ENCODE results near the gene PARVG.
"Not testable (repeated sequence)": the region's sequence is repeated elsewhere in the genome, so short reads cannot be mapped to it uniquely, and the experiment has no call there.

The PARVG gene

GRCh38 chr22:44237290-44237689 lies 56.6 kb downstream of the PARVG start:
- no peak overlapping the region for H2AFZ ChIP-seq (ENCODE audit: low read depth, low read length)
- H3K79me2 ChIP-seq (ENCODE audit: insufficient read depth, low read length), result no peaks in the 10 kb centered on the region
- no peaks in the 10 kb centered on the region for H4K20me1 ChIP-seq (ENCODE audit: insufficient read depth, low read length)
- no peak for TF ChIP-seq EZH2 (IDR thresholded peaks at IDR 0.05; ENCODE audit: borderline replicate concordance, low read depth, low read length, severe bottlenecking)
- no peak for TF ChIP-seq CTCF (IDR thresholded peaks at IDR 0.05; ENCODE audit: borderline replicate concordance, extremely low read depth, low read length, poor library complexity, severe bottlenecking)
- ATAC-seq (ENCODE audit: insufficient read depth, low read depth) (no peak), DNase-seq (no peak)
- H3K9me3 ChIP-seq (ENCODE audit: insufficient read depth, low read length, severe bottlenecking), result no peaks in the 10 kb centered on the region
- no peak overlapping the region for H3K9ac ChIP-seq (ENCODE audit: low read depth, low read length)
- no peaks in the 10 kb centered on the region for H3K27me3 ChIP-seq (ENCODE audit: insufficient read depth, low read length, poor library complexity)
- no peak overlapping the region for H3K27ac ChIP-seq (ENCODE audit: low read length)
- no peaks in the 10 kb centered on the region for H3K36me3 ChIP-seq (ENCODE audit: insufficient read depth, low read length)
- H3K4me3 ChIP-seq (ENCODE audit: low read depth in 1 of 2, low read length in 2 of 2), result no peak overlapping the region
- no peak overlapping the region for H3K4me2 ChIP-seq (ENCODE audit: insufficient read depth, low read length)
- no peaks in the 10 kb centered on the region for H3K4me1 ChIP-seq (ENCODE audit: insufficient read depth, low read length)

GRCh38 chr22:44241121-44241520 lies 60.4 kb downstream of the PARVG start:
- H4K20me1 ChIP-seq (ENCODE audit: insufficient read depth, low read length); H3K4me3 ChIP-seq (ENCODE audit: low read depth in 1 of 2, low read length in 2 of 2); H3K4me2 ChIP-seq (ENCODE audit: insufficient read depth, low read length); H3K27ac ChIP-seq (ENCODE audit: low read length); H3K9me3 ChIP-seq (ENCODE audit: insufficient read depth, low read length, severe bottlenecking); H3K79me2 ChIP-seq (ENCODE audit: insufficient read depth, low read length); H3K36me3 ChIP-seq (ENCODE audit: insufficient read depth, low read length); H2AFZ ChIP-seq (ENCODE audit: low read depth, low read length); H3K9ac ChIP-seq (ENCODE audit: low read depth, low read length); DNase-seq; ATAC-seq (ENCODE audit: insufficient read depth, low read depth); H3K27me3 ChIP-seq (ENCODE audit: insufficient read depth, low read length, poor library complexity); H3K4me1 ChIP-seq (ENCODE audit: insufficient read depth, low read length): not testable (repeated sequence)

- Histone ChIP-seq H4K20me1 (ENCODE audit: insufficient read depth, low read length) (no peaks in the 10 kb centered on the region), H3K79me2 (ENCODE audit: insufficient read depth, low read length) (no peaks in the 10 kb centered on the region), H2AFZ (ENCODE audit: low read depth, low read length) (no peak overlapping the region), H3K36me3 (ENCODE audit: insufficient read depth, low read length) (no peaks in the 10 kb centered on the region), H3K4me1 (ENCODE audit: insufficient read depth, low read length) (no peaks in the 10 kb centered on the region), H3K9me3 (ENCODE audit: insufficient read depth, low read length, severe bottlenecking) (no peaks in the 10 kb centered on the region), H3K27me3 (ENCODE audit: insufficient read depth, low read length, poor library complexity) (no peaks in the 10 kb centered on the region), H3K27ac (ENCODE audit: low read length) (no peak overlapping the region), H3K4me3 (ENCODE audit: low read depth in 1 of 2, low read length in 2 of 2) (no peak overlapping the region), H3K4me2 (ENCODE audit: insufficient read depth, low read length) (no peak overlapping the region), H3K9ac (ENCODE audit: low read depth, low read length) (no peak overlapping the region)
- TF ChIP-seq EZH2 (IDR thresholded peaks at IDR 0.05; ENCODE audit: borderline replicate concordance, low read depth, low read length, severe bottlenecking) (no peak), CTCF (IDR thresholded peaks at IDR 0.05; ENCODE audit: borderline replicate concordance, extremely low read depth, low read length, poor library complexity, severe bottlenecking) (no peak)
- ATAC-seq (ENCODE audit: insufficient read depth, low read depth) (no peak), DNase-seq (no peak)
Observed at GRCh38 chr22:44242946-44243724, 62.4 kb downstream of the PARVG start.

GRCh38 chr22:44243761-44244160 lies 63.0 kb downstream of the PARVG start:
- no peak overlapping the region for H3K4me3 ChIP-seq (ENCODE audit: low read depth in 1 of 2, low read length in 2 of 2)
- no peaks in the 10 kb centered on the region for H3K9me3 ChIP-seq (ENCODE audit: insufficient read depth, low read length, severe bottlenecking)
- H4K20me1 ChIP-seq (ENCODE audit: insufficient read depth, low read length), result no peaks in the 10 kb centered on the region
- H3K36me3 ChIP-seq (ENCODE audit: insufficient read depth, low read length), result no peaks in the 10 kb centered on the region
- H3K4me2 ChIP-seq (ENCODE audit: insufficient read depth, low read length), result no peak overlapping the region
- no peak overlapping the region for H3K27ac ChIP-seq (ENCODE audit: low read length)
- H3K4me1 ChIP-seq (ENCODE audit: insufficient read depth, low read length), result no peaks in the 10 kb centered on the region
- no peak overlapping the region for H3K9ac ChIP-seq (ENCODE audit: low read depth, low read length)
- TF ChIP-seq CTCF (IDR thresholded peaks at IDR 0.05; ENCODE audit: borderline replicate concordance, extremely low read depth, low read length, poor library complexity, severe bottlenecking), result no peak
- TF ChIP-seq EZH2 (IDR thresholded peaks at IDR 0.05; ENCODE audit: borderline replicate concordance, low read depth, low read length, severe bottlenecking), result no peak
- no peak overlapping the region for H2AFZ ChIP-seq (ENCODE audit: low read depth, low read length)
- DNase-seq (no peak), ATAC-seq (ENCODE audit: insufficient read depth, low read depth) (no peak)
- no peaks in the 10 kb centered on the region for H3K27me3 ChIP-seq (ENCODE audit: insufficient read depth, low read length, poor library complexity)
- no peaks in the 10 kb centered on the region for H3K79me2 ChIP-seq (ENCODE audit: insufficient read depth, low read length)

All from DND-41 (cell line).